ENCODE measurements around the gene ABHD1. TPM values are rescaled to one million over a fixed set of nuclear protein-coding genes. Genes with fewer than 3 reads are reported as not detected.

The ABHD1 gene
- total RNA-seq, 1 donor from 2014 or later = not detected

DNA sequence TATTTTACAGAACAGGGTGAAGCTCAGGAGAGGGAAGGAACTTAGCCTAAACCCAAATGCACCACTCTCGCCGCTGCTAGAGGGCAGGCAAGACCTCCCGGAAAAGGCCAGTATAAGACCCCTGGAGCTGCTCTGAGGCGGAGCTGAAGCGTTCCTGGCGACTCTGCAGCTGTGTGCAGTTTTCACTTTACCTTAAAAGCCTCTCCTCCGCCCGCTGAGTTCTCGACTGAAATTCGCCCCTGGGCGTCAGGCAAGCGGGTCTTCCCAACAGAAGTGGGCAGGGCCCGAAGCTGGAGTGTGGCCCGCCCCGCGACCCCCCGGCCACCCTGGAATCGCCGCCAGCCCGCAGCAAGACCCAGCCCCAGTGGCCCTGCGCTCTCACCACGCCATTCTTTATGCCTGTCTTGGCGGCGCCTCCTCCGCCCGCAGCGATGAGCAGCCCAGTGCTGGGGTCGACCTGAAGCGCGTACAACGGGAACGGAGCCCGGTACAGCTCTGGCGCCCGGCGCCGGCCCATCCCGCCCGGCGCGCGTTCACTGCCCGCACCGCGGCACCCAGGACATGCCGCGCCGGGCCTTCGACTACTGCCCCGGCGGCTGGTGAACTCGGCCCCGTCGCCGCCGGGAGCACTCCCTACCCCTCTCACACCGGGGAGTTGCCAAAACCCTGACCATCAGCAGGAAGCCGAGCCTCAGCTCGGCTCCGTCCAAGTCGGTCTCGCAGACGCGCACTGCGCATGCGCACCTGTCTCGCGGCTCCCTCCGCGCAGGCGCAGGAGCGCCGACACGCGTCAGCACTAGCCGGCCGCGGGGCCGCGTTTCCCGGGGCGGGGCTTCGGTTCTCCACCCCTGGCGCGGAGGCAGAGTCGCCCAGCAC, 10.5 kb downstream of the ABHD1 start, which contains the start of gene PREB:
Gene PREB (minus strand): TSS at position 732 of the 876 bp plus-strand sequence. CDS start 215 bp downstream, at position 517.
- Histone ChIP-seq H3K4me3 (ENCODE audit: low read length in 3 of 3) (peak within 1 kb of the TSS; percentile 77 to 92 (median 92)), H3K36me3 (ENCODE audit: control insufficient read depth in 3 of 3, insufficient read depth in 3 of 3, low read length in 3 of 3) (peaks cover 34 to 38% (median 37%) of the 10 kb centered on the region in 3 donors), H3K27ac (ENCODE audit: low read depth, low read length) (peak within 1 kb of the TSS; percentile 88), H3K27me3 (ENCODE audit: control insufficient read depth in 3 of 3, insufficient read depth in 3 of 3, low read length in 3 of 3) (no peaks in the 10 kb centered on the region), H3K4me1 (ENCODE audit: control insufficient read depth in 3 of 3, insufficient read depth in 3 of 3, low read length in 3 of 3) (peaks cover 14 to 20% (median 16%) of the 10 kb centered on the region in 3 donors), H3K9ac (ENCODE audit: low read depth in 1 of 3, low read length in 3 of 3) (peak within 1 kb of the TSS; percentile 91 to 96 (median 92)), H3K9me3 (ENCODE audit: control insufficient read depth in 3 of 3, low read length in 3 of 3) (no peaks in the 10 kb centered on the region)

DNA sequence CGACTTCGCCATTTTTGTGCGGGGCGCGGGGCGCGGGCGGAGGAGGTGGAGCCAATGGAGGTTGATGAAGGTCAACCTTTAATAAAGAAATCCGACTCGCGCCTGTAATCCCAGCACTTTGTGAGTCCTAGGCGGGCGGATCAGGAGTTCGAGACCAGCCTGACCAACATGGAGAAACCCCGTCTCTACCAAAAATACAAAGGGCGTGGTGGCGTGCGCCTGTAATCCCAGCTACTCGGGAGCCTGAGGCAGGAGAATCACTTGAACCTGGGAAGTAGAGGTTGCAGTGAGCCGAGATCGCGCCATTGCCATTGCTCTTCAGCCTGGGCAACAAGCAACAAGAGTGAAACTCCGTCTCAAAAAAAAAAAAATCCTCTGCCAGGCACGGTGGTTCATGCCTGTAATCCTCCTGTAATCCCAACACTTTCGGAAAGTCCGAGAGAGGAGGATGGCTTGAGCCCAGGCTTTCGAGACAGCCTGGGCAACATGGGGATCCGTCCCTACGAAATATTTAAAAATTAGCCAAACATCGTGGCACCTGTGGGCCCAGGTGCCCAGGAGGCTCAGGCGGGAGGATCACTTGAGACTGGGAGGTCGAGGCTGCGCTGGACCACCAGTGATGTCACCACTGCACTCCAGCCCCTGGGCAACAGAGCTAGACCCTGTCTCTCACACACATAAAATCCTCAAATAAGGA, 11.3 kb downstream of the ABHD1 start:
- Histone ChIP-seq H3K27ac (ENCODE audit: low read depth, low read length) (peak overlapping the region; percentile 88), H3K4me3 (ENCODE audit: low read length in 3 of 3) (peak overlapping the region; percentile 30 to 40 (median 35)), H3K9ac (ENCODE audit: low read depth in 1 of 3, low read length in 3 of 3) (no peak overlapping the region), H3K9me3 (ENCODE audit: control insufficient read depth in 3 of 3, low read length in 3 of 3) (no peaks in the 10 kb centered on the region), H3K27me3 (ENCODE audit: control insufficient read depth in 3 of 3, insufficient read depth in 3 of 3, low read length in 3 of 3) (no peaks in the 10 kb centered on the region), H3K36me3 (ENCODE audit: control insufficient read depth in 3 of 3, insufficient read depth in 3 of 3, low read length in 3 of 3) (peaks cover 30 to 32% (median 30%) of the 10 kb centered on the region in 3 donors), H3K4me1 (ENCODE audit: control insufficient read depth in 3 of 3, insufficient read depth in 3 of 3, low read length in 3 of 3) (peaks cover 14 to 20% (median 16%) of the 10 kb centered on the region in 3 donors)

DNA sequence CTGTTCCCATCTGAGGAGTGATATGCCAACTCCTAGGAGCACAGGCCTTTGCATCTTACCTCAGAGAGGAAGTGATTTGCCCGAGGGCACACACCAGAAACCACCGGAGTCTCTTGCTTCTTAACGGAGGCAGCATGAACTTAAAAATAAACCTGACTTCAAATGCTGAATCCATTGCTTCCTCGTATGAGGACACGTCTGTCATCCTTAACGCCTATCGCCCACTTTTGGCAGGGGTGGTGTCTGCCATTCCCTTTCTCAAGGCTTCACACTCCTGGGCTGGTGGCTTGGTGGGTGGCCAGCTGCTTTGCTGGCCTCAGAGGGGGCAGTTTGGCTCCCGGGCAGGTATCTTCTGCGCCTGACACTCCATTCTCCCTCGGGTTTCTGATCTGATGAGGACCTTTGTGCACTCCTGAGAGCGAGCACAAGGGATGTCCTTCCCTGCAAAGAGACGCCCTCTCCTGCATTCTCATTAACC, 11.9 kb downstream of the ABHD1 start:
- no peak overlapping the region for H3K4me3 ChIP-seq (ENCODE audit: low read length in 3 of 3)
- peak overlapping the region; percentile 88 for H3K27ac ChIP-seq (ENCODE audit: low read depth, low read length)
- H3K9me3 ChIP-seq (ENCODE audit: control insufficient read depth in 3 of 3, low read length in 3 of 3) = no peaks in the 10 kb centered on the region
- H3K27me3 ChIP-seq (ENCODE audit: control insufficient read depth in 3 of 3, insufficient read depth in 3 of 3, low read length in 3 of 3) = no peaks in the 10 kb centered on the region
- H3K9ac ChIP-seq (ENCODE audit: low read depth in 1 of 3, low read length in 3 of 3) = no peak overlapping the region
- peaks cover 14 to 20% (median 16%) of the 10 kb centered on the region in 3 donors for H3K4me1 ChIP-seq (ENCODE audit: control insufficient read depth in 3 of 3, insufficient read depth in 3 of 3, low read length in 3 of 3)
- H3K36me3 ChIP-seq (ENCODE audit: control insufficient read depth in 3 of 3, insufficient read depth in 3 of 3, low read length in 3 of 3) = peaks cover 24 to 26% (median 25%) of the 10 kb centered on the region in 3 donors

DNA sequence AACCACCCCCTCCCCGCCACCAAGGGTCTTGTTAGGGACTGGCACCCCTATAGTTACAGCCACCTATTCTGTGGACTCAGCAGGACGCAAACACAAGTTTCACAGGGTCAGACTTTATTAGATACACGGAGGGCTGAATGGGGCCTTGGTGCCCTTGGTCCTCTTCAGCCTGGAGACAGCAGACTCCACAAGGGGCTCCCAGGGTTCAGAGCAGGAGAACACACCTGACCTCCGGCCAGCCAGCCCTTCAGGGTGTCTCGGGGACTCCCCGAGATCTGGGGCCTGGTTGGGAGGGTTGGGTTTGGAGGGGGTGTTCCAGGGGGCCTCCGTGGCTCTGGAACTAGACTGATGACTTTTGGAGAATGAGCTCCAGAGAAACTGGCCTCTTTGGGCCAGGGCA, 13.1 kb downstream of the ABHD1 start:
- no peaks in the 10 kb centered on the region for H3K9me3 ChIP-seq (ENCODE audit: control insufficient read depth in 3 of 3, low read length in 3 of 3)
- H3K4me3 ChIP-seq (ENCODE audit: low read length in 3 of 3) = no peak overlapping the region
- no peak overlapping the region for H3K9ac ChIP-seq (ENCODE audit: low read depth in 1 of 3, low read length in 3 of 3)
- H3K4me1 ChIP-seq (ENCODE audit: control insufficient read depth in 3 of 3, insufficient read depth in 3 of 3, low read length in 3 of 3) = peaks cover 14 to 20% (median 16%) of the 10 kb centered on the region in 3 donors
- H3K27me3 ChIP-seq (ENCODE audit: control insufficient read depth in 3 of 3, insufficient read depth in 3 of 3, low read length in 3 of 3) = no peaks in the 10 kb centered on the region
- H3K36me3 ChIP-seq (ENCODE audit: control insufficient read depth in 3 of 3, insufficient read depth in 3 of 3, low read length in 3 of 3) = peaks cover 12 to 14% (median 13%) of the 10 kb centered on the region in 3 donors
- H3K27ac ChIP-seq (ENCODE audit: low read depth, low read length) = no peak overlapping the region

DNA sequence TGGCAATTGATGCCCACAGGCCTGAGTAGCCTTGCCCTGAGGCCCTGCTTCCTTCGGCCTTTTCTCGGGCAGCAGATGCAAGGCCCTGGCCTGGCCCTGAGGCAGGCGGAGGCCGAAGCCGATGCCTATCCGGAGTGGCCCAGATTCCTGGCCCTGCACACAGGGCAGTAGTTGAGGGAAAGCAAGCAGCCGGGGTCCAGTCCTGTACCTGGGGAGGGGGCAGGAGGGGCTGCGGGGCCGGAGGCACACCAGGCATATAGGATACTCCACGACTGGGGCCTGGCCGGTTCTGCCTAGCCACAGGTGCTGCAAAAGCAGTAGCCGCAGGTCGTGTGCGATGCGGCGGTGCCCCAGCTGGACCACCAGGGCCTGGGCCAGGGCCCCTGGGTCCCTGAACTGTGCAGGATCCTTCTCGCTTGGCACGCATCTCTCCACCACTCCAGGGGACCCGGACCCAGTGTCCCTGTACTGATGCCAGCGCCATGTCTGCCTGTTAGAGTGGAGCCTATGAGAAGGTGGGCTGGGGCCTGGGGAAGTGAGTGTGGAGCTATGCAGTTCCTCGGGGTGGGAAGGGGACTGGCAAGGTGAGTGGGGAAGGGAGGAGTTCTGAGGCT, 13.8 kb downstream of the ABHD1 start:
- Histone ChIP-seq H3K4me1 (ENCODE audit: control insufficient read depth in 3 of 3, insufficient read depth in 3 of 3, low read length in 3 of 3) (peaks cover 12 to 17% (median 14%) of the 10 kb centered on the region in 3 donors), H3K4me3 (ENCODE audit: low read length in 3 of 3) (no peak overlapping the region), H3K27ac (ENCODE audit: low read depth, low read length) (no peak overlapping the region), H3K36me3 (ENCODE audit: control insufficient read depth in 3 of 3, insufficient read depth in 3 of 3, low read length in 3 of 3) (peaks cover 5 to 7% (median 7%) of the 10 kb centered on the region in 3 donors), H3K9ac (ENCODE audit: low read depth in 1 of 3, low read length in 3 of 3) (no peak overlapping the region), H3K27me3 (ENCODE audit: control insufficient read depth in 3 of 3, insufficient read depth in 3 of 3, low read length in 3 of 3) (no peaks in the 10 kb centered on the region), H3K9me3 (ENCODE audit: control insufficient read depth in 3 of 3, low read length in 3 of 3) (no peaks in the 10 kb centered on the region)

DNA sequence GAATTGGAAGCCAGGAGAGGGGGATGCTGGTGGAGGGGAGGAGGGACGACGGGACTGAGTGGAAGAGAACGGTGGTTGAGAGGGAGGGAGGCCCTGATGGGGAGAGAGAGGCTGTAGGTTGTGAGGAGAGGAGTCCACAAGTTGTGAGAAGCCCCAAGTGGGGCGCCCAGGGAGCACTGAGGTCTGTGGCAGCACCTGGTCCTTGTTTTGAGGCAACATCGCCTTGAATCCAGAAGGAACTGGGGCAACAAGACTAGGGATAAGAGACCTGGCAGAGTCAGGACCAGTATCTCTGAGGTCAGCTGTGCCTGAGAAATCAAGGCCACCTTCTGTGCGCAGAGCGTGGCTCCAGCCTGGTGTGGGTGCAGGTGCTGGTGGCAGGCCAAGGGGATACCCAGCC, 14.5 kb downstream of the ABHD1 start:
- no peaks in the 10 kb centered on the region for H3K9me3 ChIP-seq (ENCODE audit: control insufficient read depth in 3 of 3, low read length in 3 of 3)
- H3K4me3 ChIP-seq (ENCODE audit: low read length in 3 of 3) = no peak overlapping the region

DNA sequence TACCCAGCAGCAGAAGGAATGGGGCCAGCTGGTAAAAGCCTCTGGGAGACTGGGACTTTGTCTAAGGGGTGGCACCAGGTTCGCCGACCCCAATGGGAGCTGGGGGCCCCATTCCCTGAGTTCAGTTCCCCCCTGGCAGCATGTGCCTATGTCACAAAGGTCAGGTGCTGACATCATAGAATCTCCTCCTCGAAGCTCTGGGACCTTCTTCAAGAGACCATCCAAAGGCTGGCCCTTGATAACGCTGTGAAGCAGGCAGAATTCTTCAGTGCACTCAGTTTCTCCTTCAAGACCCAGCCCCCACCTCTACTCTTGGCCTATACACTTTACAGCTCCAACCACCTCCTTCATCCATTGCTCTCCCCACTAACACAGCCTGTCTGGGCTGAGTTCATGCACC, 15.7 kb downstream of the ABHD1 start, which contains the start of gene PRR30:
Gene PRR30 (minus strand): TSS at position 101 of the 400 bp plus-strand sequence. CDS start 1,081 bp downstream, outside the sequence.
- Histone ChIP-seq H3K9ac (ENCODE audit: low read depth in 1 of 3, low read length in 3 of 3) (no peak within 1 kb of the TSS), H3K27ac (ENCODE audit: low read depth, low read length) (no peak within 1 kb of the TSS), H3K9me3 (ENCODE audit: control insufficient read depth in 3 of 3, low read length in 3 of 3) (no peaks in the 10 kb centered on the region), H3K27me3 (ENCODE audit: control insufficient read depth in 3 of 3, insufficient read depth in 3 of 3, low read length in 3 of 3) (no peaks in the 10 kb centered on the region), H3K4me3 (ENCODE audit: low read length in 3 of 3) (no peak within 1 kb of the TSS), H3K4me1 (ENCODE audit: control insufficient read depth in 3 of 3, insufficient read depth in 3 of 3, low read length in 3 of 3) (peaks cover 0 to 3% (median 0%) of the 10 kb centered on the region in 3 donors), H3K36me3 (ENCODE audit: control insufficient read depth in 3 of 3, insufficient read depth in 3 of 3, low read length in 3 of 3) (no peaks in the 10 kb centered on the region)

More for the DNA sequence above, 14.5 kb downstream of the ABHD1 start:
- Histone ChIP-seq H3K4me1 (ENCODE audit: control insufficient read depth in 3 of 3, insufficient read depth in 3 of 3, low read length in 3 of 3) (peaks cover 6 to 11% (median 7%) of the 10 kb centered on the region in 3 donors), H3K9ac (ENCODE audit: low read depth in 1 of 3, low read length in 3 of 3) (no peak overlapping the region), H3K27me3 (ENCODE audit: control insufficient read depth in 3 of 3, insufficient read depth in 3 of 3, low read length in 3 of 3) (no peaks in the 10 kb centered on the region), H3K36me3 (ENCODE audit: control insufficient read depth in 3 of 3, insufficient read depth in 3 of 3, low read length in 3 of 3) (peaks cover 0 to under 1% (median 0%) of the 10 kb centered on the region in 3 donors), H3K27ac (ENCODE audit: low read depth, low read length) (no peak overlapping the region)

DNA sequence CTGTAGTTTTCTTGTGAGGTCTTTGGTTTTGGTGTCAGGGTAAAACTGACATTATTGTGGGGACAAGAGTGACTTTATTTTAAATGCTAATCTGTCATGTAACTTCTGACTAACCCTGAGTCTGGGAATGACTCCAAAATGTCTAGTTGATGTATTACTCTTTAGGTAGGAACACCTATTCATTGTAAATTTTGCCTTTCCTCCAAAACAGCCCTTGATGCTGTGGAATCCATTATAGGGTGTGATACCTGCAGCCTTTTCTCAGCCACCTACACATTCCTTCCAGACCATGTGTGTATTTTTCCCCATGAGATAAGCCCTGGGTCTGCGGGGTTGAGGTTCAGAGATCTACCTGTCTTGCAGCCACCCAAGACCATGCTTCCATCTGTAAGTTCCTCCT, 19.7 kb downstream of the ABHD1 start:
- Histone ChIP-seq H3K27ac (ENCODE audit: low read depth, low read length) (no peak overlapping the region), H3K9me3 (ENCODE audit: control insufficient read depth in 3 of 3, low read length in 3 of 3) (no peaks in the 10 kb centered on the region), H3K4me3 (ENCODE audit: low read length in 3 of 3) (no peak overlapping the region), H3K36me3 (ENCODE audit: control insufficient read depth in 3 of 3, insufficient read depth in 3 of 3, low read length in 3 of 3) (no peaks in the 10 kb centered on the region), H3K27me3 (ENCODE audit: control insufficient read depth in 3 of 3, insufficient read depth in 3 of 3, low read length in 3 of 3) (no peaks in the 10 kb centered on the region), H3K4me1 (ENCODE audit: control insufficient read depth in 3 of 3, insufficient read depth in 3 of 3, low read length in 3 of 3) (no peaks in the 10 kb centered on the region), H3K9ac (ENCODE audit: low read depth in 1 of 3, low read length in 3 of 3) (no peak overlapping the region)

DNA sequence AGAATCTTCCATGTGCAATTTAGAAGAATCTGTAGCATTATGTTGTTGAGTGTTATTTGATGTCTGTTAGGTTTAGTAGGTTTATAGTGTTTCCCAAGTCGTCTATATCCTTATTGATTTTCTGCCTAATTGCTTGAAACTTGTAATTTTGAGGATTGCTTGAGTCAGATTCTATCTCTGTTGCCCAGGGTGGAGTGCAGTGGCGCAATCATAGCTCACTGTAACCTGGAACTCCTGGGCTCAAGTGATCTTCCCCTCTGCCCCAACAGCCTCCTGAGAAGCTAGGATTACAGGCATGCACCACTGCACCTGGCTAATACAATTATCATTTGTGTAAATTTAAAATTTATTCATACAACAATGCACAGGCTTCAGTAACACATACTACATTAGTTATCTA, 22.1 kb downstream of the ABHD1 start:
- H3K27ac ChIP-seq (ENCODE audit: low read depth, low read length) = no peak overlapping the region
- peaks cover 0 to 19% (median 3%) of the 10 kb centered on the region in 3 donors for H3K4me1 ChIP-seq (ENCODE audit: control insufficient read depth in 3 of 3, insufficient read depth in 3 of 3, low read length in 3 of 3)
- H3K4me3 ChIP-seq (ENCODE audit: low read length in 3 of 3) = no peak overlapping the region
- no peaks in the 10 kb centered on the region for H3K9me3 ChIP-seq (ENCODE audit: control insufficient read depth in 3 of 3, low read length in 3 of 3)
- H3K9ac ChIP-seq (ENCODE audit: low read depth in 1 of 3, low read length in 3 of 3) = no peak overlapping the region
- no peaks in the 10 kb centered on the region for H3K36me3 ChIP-seq (ENCODE audit: control insufficient read depth in 3 of 3, insufficient read depth in 3 of 3, low read length in 3 of 3)
- H3K27me3 ChIP-seq (ENCODE audit: control insufficient read depth in 3 of 3, insufficient read depth in 3 of 3, low read length in 3 of 3) = no peaks in the 10 kb centered on the region

All from skeletal muscle tissue (tissue), 4 donors.